ENCODE data around the gene SLC12A7. TPM values are rescaled to one million over a fixed set of nuclear protein-coding genes. Genes with fewer than 3 reads are reported as not detected.
A peak's percentile ranks its signal among the peaks of the same experiment; 100 is the strongest.

The SLC12A7 gene
- total and polyA plus RNA-seq, 2 of the 13 experiments (the other 11 are each of a cell fraction or from before 2014, with no cell fraction given), result 14.0 to 18.5 TPM

DNA sequence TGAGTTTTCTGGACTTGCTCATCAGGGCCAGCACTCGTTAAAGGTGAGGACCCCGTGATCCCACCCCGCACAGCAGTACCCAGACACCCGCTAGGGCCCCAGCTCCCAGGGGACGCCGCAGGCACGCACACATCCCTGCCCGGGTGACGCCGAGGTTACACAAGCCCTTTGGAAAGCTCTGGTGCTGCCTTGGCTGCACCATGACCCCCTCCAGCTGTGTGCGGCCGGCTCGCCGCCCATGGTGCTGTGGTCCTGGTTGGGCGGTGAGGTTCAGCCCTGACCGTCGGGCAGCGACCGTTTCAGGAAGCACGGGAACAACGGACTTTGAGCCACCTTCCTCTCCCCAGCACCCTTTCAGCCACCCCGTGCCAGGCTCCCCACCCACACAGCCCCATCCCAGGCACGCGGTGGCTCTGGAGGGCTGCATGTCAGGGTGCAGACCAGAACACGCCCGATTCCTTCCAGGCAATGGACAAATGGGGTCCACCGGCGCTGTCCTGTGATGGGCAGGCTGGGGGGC, 7.5 kb upstream of the SLC12A7 start (continued):
- TF ChIP-seq, protein P1, sequence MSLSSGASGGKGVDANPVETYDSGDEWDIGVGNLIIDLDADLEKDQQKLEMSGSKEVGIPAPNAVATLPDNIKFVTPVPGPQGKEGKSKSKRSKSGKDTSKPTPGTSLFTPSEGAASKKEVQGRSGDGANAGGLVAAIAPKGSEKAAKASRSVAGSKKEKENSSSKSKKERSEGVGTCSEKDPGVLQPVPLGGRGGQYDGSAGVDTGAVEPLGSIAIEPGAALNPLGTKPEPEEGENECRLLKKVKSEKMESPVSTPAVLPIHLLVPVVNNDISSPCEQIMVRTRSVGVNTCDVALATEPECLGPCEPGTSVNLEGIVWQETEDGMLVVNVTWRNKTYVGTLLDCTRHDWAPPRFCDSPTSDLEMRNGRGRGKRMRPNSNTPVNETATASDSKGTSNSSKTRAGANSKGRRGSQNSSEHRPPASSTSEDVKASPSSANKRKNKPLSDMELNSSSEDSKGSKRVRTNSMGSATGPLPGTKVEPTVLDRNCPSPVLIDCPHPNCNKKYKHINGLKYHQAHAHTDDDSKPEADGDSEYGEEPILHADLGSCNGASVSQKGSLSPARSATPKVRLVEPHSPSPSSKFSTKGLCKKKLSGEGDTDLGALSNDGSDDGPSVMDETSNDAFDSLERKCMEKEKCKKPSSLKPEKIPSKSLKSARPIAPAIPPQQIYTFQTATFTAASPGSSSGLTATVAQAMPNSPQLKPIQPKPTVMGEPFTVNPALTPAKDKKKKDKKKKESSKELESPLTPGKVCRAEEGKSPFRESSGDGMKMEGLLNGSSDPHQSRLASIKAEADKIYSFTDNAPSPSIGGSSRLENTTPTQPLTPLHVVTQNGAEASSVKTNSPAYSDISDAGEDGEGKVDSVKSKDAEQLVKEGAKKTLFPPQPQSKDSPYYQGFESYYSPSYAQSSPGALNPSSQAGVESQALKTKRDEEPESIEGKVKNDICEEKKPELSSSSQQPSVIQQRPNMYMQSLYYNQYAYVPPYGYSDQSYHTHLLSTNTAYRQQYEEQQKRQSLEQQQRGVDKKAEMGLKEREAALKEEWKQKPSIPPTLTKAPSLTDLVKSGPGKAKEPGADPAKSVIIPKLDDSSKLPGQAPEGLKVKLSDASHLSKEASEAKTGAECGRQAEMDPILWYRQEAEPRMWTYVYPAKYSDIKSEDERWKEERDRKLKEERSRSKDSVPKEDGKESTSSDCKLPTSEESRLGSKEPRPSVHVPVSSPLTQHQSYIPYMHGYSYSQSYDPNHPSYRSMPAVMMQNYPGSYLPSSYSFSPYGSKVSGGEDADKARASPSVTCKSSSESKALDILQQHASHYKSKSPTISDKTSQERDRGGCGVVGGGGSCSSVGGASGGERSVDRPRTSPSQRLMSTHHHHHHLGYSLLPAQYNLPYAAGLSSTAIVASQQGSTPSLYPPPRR (CRISPR knock-in tag; IDR thresholded peaks at IDR 0.05; ENCODE audit: borderline replicate concordance), result peak; percentile 41; the same call in 1 of the 2 replicates
- TF ChIP-seq RFXAP (CRISPR knock-in tag; IDR thresholded peaks at IDR 0.05; ENCODE audit: borderline replicate concordance) (no peak; the same call in 1 of the 2 replicates), ESRRA (CRISPR knock-in tag; IDR thresholded peaks at IDR 0.05; ENCODE audit: low read depth) (peak; percentile 47; the same call in 1 of the 2 replicates), SOX5 (CRISPR knock-in tag; IDR thresholded peaks at IDR 0.05; ENCODE audit: borderline replicate concordance) (peak; percentile 50; the same call in 1 of the 2 replicates), MEF2D (CRISPR knock-in tag; IDR thresholded peaks at IDR 0.05) (peak; percentile 38; the same call in 1 of the 2 replicates), XRCC5 (optimal IDR thresholded peaks at IDR 0.05; ENCODE audit: low read length) (peak; percentile 51), TBL1XR1 (IDR thresholded peaks at IDR 0.05; ENCODE audit: borderline replicate concordance, low read length, partially characterized antibody) (no peak), STAG1 (CRISPR knock-in tag; IDR thresholded peaks at IDR 0.05) (0 out of 2 replicates have a peak, but pooled peaks have one; percentile 1), ZNF331 (CRISPR knock-in tag; IDR thresholded peaks at IDR 0.05) (peak; percentile 62; the same call in 1 of the 2 replicates), ARNTL (CRISPR knock-in tag; IDR thresholded peaks at IDR 0.05) (peak; percentile 72; the same call in 1 of the 2 replicates), ZNF24 (IDR thresholded peaks at IDR 0.05) (no peak), ARHGAP35 (CRISPR knock-in tag; IDR thresholded peaks at IDR 0.05; ENCODE audit: borderline replicate concordance) (no peak; the same call in 1 of the 2 replicates), PCBP1 (IDR thresholded peaks at IDR 0.05; ENCODE audit: borderline replicate concordance, low read depth, low read length) (no peak), ZFP62 (CRISPR knock-in tag; IDR thresholded peaks at IDR 0.05) (no peak), PHF20 (CRISPR knock-in tag; IDR thresholded peaks at IDR 0.05) (no peak)
- TF ChIP-seq, protein P2, sequence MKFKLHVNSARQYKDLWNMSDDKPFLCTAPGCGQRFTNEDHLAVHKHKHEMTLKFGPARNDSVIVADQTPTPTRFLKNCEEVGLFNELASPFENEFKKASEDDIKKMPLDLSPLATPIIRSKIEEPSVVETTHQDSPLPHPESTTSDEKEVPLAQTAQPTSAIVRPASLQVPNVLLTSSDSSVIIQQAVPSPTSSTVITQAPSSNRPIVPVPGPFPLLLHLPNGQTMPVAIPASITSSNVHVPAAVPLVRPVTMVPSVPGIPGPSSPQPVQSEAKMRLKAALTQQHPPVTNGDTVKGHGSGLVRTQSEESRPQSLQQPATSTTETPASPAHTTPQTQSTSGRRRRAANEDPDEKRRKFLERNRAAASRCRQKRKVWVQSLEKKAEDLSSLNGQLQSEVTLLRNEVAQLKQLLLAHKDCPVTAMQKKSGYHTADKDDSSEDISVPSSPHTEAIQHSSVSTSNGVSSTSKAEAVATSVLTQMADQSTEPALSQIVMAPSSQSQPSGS (CRISPR knock-in tag; IDR thresholded peaks at IDR 0.05), result no peak
- TF ChIP-seq, protein P3, sequence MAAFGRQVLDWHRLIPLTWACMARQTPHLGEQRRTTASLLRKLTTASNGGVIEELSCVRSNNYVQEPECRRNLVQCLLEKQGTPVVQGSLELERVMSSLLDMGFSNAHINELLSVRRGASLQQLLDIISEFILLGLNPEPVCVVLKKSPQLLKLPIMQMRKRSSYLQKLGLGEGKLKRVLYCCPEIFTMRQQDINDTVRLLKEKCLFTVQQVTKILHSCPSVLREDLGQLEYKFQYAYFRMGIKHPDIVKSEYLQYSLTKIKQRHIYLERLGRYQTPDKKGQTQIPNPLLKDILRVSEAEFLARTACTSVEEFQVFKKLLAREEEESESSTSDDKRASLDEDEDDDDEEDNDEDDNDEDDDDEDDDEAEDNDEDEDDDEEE (CRISPR knock-in tag; IDR thresholded peaks at IDR 0.05), result 0 out of 2 replicates have a peak, but pooled peaks have one; percentile 54
- TF ChIP-seq, protein P4, sequence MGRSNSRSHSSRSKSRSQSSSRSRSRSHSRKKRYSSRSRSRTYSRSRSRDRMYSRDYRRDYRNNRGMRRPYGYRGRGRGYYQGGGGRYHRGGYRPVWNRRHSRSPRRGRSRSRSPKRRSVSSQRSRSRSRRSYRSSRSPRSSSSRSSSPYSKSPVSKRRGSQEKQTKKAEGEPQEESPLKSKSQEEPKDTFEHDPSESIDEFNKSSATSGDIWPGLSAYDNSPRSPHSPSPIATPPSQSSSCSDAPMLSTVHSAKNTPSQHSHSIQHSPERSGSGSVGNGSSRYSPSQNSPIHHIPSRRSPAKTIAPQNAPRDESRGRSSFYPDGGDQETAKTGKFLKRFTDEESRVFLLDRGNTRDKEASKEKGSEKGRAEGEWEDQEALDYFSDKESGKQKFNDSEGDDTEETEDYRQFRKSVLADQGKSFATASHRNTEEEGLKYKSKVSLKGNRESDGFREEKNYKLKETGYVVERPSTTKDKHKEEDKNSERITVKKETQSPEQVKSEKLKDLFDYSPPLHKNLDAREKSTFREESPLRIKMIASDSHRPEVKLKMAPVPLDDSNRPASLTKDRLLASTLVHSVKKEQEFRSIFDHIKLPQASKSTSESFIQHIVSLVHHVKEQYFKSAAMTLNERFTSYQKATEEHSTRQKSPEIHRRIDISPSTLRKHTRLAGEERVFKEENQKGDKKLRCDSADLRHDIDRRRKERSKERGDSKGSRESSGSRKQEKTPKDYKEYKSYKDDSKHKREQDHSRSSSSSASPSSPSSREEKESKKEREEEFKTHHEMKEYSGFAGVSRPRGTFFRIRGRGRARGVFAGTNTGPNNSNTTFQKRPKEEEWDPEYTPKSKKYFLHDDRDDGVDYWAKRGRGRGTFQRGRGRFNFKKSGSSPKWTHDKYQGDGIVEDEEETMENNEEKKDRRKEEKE (IDR thresholded peaks at IDR 0.05), result no peak
